Measurements from ENCODE around the gene MIOS. TPM values are rescaled to one million over a fixed set of nuclear protein-coding genes. Genes with fewer than 3 reads are reported as not detected.
"Not testable (repeated sequence)": the region's sequence is repeated elsewhere in the genome, so short reads cannot be mapped to it uniquely, and the experiment has no call there.

MIOS gene
- polyA plus RNA-seq, 3 donors, result 47.7 to 53.6 (median 51.4) TPM

DNA sequence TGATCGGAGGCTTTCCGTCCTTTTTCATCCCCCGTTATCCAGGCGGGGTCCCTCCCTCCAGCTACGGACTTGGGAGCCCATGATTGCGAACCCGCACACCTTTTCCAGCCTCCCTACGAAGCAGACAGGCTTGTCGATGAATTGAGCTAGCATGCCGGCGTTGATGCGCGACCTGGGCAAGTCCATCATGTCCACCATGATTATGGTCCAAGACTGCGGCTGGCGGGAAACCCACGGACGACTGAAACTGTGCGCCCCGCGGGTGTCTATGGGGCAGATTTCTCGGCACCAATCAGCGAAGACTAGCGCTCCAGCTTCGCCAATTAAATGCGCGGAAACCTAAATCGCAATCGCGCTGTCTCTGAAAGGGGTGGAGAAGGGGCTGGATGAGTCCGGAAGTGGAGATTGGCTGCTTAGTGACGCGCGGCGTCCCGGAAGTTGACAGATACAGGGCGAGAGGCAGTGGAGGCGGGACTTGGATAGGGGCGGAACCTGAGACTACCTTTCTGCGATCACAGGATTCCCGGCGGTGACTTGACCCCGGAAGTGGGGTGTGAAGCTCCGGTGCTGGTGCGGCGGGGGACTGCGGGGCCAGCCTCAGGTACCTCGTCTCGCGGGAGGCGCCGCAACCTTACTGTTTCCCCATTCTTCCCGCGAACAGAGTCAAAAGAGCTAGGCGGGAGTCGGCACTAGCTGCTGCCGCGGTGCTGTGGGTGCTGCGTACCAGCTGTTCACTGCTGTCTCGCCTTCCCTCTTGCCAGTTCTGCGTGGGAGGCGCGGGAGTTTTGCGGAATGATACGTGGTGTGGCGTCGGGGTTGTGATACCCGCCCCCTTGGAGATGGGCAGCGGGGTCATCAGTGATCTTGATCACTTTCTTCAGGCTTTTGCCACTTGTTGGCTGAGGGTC lies 73.8 kb downstream of the MIOS start, which contains the start of gene UMAD1:
Gene UMAD1, plus strand, starts transcription at position 532 of the 908 bp plus-strand sequence. CDS start 32,620 bp downstream, outside the sequence.
- DNase-seq (ENCODE audit: low read depth in 3 of 3, low spot score in 2 of 3), result peak; percentile 96 to 98 (median 98)

- peak in 2 of 3 donors; percentile 23 to 36 for DNase-seq (ENCODE audit: low read depth in 3 of 3, low spot score in 2 of 3)
These were observed 74.5 kb downstream of the MIOS start for GRCh38 chr7:7641129-7641663.

DNA sequence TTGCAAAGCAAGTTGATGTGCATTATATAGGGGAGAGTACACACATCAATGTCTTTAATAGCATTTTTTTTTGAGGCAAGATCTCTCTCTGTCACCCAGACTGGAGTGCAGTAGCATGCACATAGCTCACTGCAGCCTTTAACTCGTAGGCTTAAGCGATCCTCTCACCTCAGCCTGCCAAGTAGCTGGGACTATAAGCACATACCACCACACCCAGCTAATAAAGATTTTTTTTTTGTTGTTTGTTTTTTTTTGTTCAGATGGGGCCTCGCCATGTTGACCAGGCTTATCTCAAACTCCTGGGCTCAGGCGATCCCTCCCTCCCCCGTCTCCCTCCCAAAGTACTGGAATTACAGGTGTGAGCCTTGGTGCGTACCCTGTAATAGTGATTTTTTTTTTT lies 75.4 kb downstream of the MIOS start:
- no peak for DNase-seq (ENCODE audit: low read depth in 3 of 3, low spot score in 2 of 3)

DNA sequence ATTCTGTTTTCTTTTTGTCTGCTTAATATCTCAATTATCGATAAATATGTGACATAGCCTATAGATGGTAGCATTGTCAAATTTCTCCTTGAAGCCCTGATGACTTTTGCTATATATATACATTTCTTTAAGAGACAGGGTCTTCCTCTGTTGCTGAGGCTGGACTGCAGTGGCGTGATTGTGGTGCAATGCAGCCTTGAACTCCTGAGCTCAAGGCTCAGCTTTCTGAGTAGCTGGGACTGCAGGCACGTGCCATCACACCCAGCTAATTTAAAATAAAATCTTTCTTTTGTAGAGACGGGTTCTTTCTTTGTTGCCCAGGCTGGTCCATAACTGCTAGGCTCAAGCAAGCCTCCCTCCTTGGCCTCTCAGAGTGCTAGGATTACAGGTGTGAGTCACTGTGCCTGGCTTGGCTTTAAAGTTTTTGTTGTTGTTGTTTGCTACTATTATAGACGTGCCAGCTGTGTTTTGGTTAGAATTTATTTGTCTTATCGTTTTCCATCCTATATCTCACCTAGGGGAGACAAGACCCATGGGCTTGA lies 80.9 kb downstream of the MIOS start:
- no peak for DNase-seq (ENCODE audit: low read depth in 3 of 3, low spot score in 2 of 3)

DNA sequence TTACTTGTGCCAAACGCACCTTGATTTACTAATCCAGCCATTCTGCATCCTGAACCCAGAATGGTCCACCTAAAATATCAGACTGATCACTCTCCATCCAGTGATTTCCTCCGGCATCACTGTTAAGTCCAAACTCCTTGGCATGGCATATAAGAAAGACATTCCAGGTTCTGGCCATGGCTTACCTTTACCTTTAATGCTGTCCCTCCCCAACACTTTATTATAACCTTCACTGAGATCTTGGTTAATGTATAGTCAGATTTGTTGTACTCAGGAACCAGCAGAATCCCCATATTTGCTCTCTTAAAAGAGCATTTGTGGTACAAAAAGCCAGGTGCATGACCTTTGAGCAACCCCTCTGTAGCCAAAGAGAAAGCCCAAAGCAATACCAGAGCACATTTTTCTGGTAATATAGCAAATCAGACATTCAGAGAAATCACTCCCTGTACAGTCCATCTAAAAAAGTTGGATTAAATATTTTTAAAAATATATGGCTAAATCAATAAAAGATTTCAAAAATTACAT lies 84.1 kb downstream of the MIOS start:
- DNase-seq (ENCODE audit: low read depth in 3 of 3, low spot score in 2 of 3), result no peak

DNA sequence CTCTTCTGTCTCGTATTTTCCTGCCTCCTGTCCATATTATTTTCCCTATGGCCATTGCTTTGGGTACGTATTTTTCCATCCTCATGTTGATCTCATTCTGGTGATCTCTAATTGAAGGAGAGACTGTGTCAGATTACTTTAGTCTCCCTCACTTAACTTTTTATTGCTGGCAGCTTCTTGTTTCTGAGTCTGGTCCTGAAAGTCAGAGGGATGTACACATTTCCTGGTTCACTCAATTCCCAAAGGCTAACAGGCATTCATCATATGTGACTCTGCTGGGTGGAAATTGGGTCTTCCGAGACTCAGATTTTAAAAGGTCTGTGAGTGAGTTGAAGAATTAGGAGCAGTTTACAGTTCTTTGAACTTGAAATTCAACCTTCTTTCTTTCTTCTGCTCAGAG lies 84.8 kb downstream of the MIOS start:
- DNase-seq (ENCODE audit: low read depth in 3 of 3, low spot score in 2 of 3), result no peak

DNA sequence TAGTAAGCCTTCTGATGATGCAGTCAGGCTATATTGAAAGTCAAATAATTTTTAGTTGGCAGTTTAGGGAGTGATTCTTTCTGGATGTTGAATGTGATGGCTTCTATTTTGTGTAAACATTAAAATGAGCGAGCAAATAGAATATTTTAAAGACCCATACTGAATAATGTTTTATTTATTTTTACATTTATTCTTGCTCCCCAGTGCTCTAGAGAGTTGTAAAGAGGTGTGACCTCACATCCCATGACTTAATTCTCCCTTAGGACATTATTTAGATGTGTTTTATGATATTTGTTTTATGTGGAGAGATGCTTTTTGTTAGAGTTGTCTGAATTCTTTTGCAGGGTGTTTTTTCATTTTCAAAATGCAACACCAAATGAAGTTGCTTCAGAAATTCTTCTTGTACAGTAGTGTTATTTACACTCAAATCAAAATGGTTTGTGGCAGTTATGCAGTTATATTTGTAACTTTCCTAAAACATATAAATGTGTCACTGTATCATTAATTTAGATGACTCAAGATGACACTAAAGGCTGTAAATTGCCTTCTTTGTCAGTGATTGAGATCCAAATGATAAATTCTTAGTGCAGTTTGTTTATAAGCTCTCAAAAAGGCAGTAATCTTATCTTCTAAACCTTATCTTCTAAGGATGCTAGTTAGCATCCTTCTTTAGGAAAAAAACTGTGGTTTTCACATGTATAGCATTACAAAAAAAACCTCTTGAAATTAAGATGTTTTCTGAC lies 86.3 kb downstream of the MIOS start:
- DNase-seq (ENCODE audit: low read depth in 3 of 3, low spot score in 2 of 3), result no peak

GRCh38 chr7:7653593-7654187 lies 87.0 kb downstream of the MIOS start:
- DNase-seq (ENCODE audit: low read depth in 3 of 3, low spot score in 2 of 3), result no peak

- DNase-seq (ENCODE audit: low read depth in 3 of 3, low spot score in 2 of 3), result no peak
These were observed 88.5 kb downstream of the MIOS start for GRCh38 chr7:7654964-7655715.

- not testable (repeated sequence) for DNase-seq (ENCODE audit: low read depth in 3 of 3, low spot score in 2 of 3)
These were observed 89.8 kb downstream of the MIOS start for GRCh38 chr7:7656459-7656858.

Other genes with a start within 250 kb of the MIOS start
- gene COL28A1, start 31.0 kb upstream of the MIOS start, polyA plus RNA-seq (ENCODE audit: insufficient read length in 3 of 3), result 10 to 100 TPM in 1 of 3 donors, 1 to 10 TPM in 2; 7.2 to 12.3 (median 9.8) TPM
- gene UMAD1, start 73.9 kb downstream of the MIOS start, polyA plus RNA-seq (ENCODE audit: insufficient read length in 3 of 3), result 10 to 100 TPM; 18.4 to 23.4 (median 19.4) TPM
- 10 to 100 TPM; 54.5 to 77.2 (median 63.3) TPM for gene RPA3, start 151.7 kb downstream of the MIOS start, polyA plus RNA-seq (ENCODE audit: insufficient read length in 3 of 3)